WTC11 (cell line): ENCODE data around the gene PHLDB2. TPM values are rescaled to one million over a fixed set of nuclear protein-coding genes. Genes with fewer than 3 reads are reported as not detected.

Experiments used
- ATAC-seq: fragments of 200-7000 bp; cut with Tn5 transposase; 2 replicates; pipeline ENCODE4 v1.10.0; 2021; ENCODE audit warnings: mild to moderate bottlenecking, moderate library complexity
- CTCF ChIA-PET: fragments of 300-600 bp; sonication (Branson Sonifier 250); formaldehyde crosslinking; loops from one replicate; lab custom pipeline; 2021; ENCODE audit warnings: antibody characterized with exemption; lab: Charles Lee
- POLR2A ChIA-PET: fragments of 350-600 bp; sonication (Branson Sonifier 250); formaldehyde crosslinking; loops from one replicate; lab custom pipeline; 2021; ENCODE audit warnings: antibody characterized with exemption; lab: Charles Lee
- DNase-seq: peaks from one replicate; pipeline ENCODE4 v3.0.0; 2021; ENCODE audit warnings: low spot score
- H3K27ac Mint-ChIP-seq: 2 replicates; pipeline ENCODE4 v1.8.0; 2021; ENCODE audit warnings: mixed read lengths
- H3K27me3 Mint-ChIP-seq: 2 replicates; pipeline ENCODE4 v1.8.0; 2021; ENCODE audit warnings: low read depth, mild to moderate bottlenecking, moderate library complexity, mixed read lengths
- H3K36me3 Mint-ChIP-seq: 2 replicates; pipeline ENCODE4 v1.8.0; 2021; ENCODE audit warnings: mixed read lengths
- H3K4me1 Mint-ChIP-seq: 2 replicates; pipeline ENCODE4 v1.8.0; 2022; ENCODE audit warnings: mixed read lengths
- H3K4me3 Mint-ChIP-seq: 2 replicates; pipeline ENCODE4 v1.8.0; 2021; ENCODE audit warnings: mild to moderate bottlenecking, moderate library complexity, mixed read lengths
- H3K9me3 Mint-ChIP-seq: 2 replicates; pipeline ENCODE4 v1.8.0; 2021; ENCODE audit warnings: mixed read lengths
- ELF4 ChIP-seq: sonication (generic); formaldehyde crosslinking; IDR thresholded peaks from 2 replicates; pipeline ENCODE4 v1.8.1; 2022; ENCODE audit warnings: low read depth, mild to moderate bottlenecking, moderate library complexity, missing genetic modification reagents
- HMGA2 ChIP-seq: fragments of 250-450 bp; sonication (Bioruptor Pico); IDR thresholded peaks from 2 replicates; pipeline ENCODE4 v1.4.0; 2021; ENCODE audit warnings: mild to moderate bottlenecking, moderate library complexity
- JAZF1 ChIP-seq: fragments of 250-450 bp; sonication (Bioruptor Pico); IDR thresholded peaks from 2 replicates; pipeline ENCODE4 v1.9.0; 2021; ENCODE audit warnings: moderate library complexity, mild to moderate bottlenecking, inconsistent platforms
- MYBL2 ChIP-seq: sonication (generic); formaldehyde crosslinking; IDR thresholded peaks from 2 replicates; pipeline ENCODE4 v1.8.1; 2023; ENCODE audit warnings: mild to moderate bottlenecking, moderate library complexity, missing genetic modification reagents
- NR2C2 ChIP-seq: sonication (generic); formaldehyde crosslinking; IDR thresholded peaks from 2 replicates; pipeline ENCODE4 v1.8.0; 2022; ENCODE audit warnings: mild to moderate bottlenecking, missing genetic modification reagents
- PRRX2 ChIP-seq: fragments of 250-450 bp; sonication (Bioruptor Pico); IDR thresholded peaks from 2 replicates; pipeline ENCODE4 v1.8.0; 2021; ENCODE audit warnings: mild to moderate bottlenecking
- RELA ChIP-seq: sonication (generic); formaldehyde crosslinking; IDR thresholded peaks from 2 replicates; pipeline ENCODE4 v1.8.1; 2022; ENCODE audit warnings: missing genetic modification reagents, mild to moderate bottlenecking, borderline replicate concordance
- RORB ChIP-seq: fragments of 250-450 bp; sonication (Bioruptor Pico); IDR thresholded peaks from 2 replicates; pipeline ENCODE4 v1.9.0; 2021; ENCODE audit warnings: mild to moderate bottlenecking
- ZBTB21 ChIP-seq: sonication (generic); formaldehyde crosslinking; IDR thresholded peaks from 2 replicates; pipeline ENCODE4 v1.8.1; 2023; ENCODE audit warnings: mild to moderate bottlenecking, missing genetic modification reagents, borderline replicate concordance
- ZNF232 ChIP-seq: sonication (generic); formaldehyde crosslinking; IDR thresholded peaks from 2 replicates; pipeline ENCODE4 v1.8.0; 2022; ENCODE audit warnings: mild to moderate bottlenecking, missing genetic modification reagents
- ZNF671 ChIP-seq: fragments of 250-450 bp; sonication (Bioruptor Pico); IDR thresholded peaks from 2 replicates; pipeline ENCODE4 v1.8.0; 2021; ENCODE audit warnings: mild to moderate bottlenecking
- total RNA-seq: library from RNA; stranded (reverse); gene quantifications from 3 replicates; pipeline ENCODE4 v1.2.3, GENCODE V29; 2021
- TF ChIP-seq, protein P1 (sequence below): sonication (generic); formaldehyde crosslinking; IDR thresholded peaks from 2 replicates; pipeline ENCODE4 v1.8.1; 2023; ENCODE audit warnings: mild to moderate bottlenecking, missing genetic modification reagents
- TF ChIP-seq, protein P2 (sequence below): sonication (generic); formaldehyde crosslinking; IDR thresholded peaks from 2 replicates; pipeline ENCODE4 v1.8.0; 2023; ENCODE audit warnings: mild to moderate bottlenecking, missing genetic modification reagents
- TF ChIP-seq, protein P3 (sequence below): sonication (generic); formaldehyde crosslinking; IDR thresholded peaks from 2 replicates; pipeline ENCODE4 v1.8.1; 2023; ENCODE audit warnings: mild to moderate bottlenecking, missing genetic modification reagents, moderate library complexity
- TF ChIP-seq, protein P4 (sequence below): fragments of 250-450 bp; sonication (Bioruptor Pico); IDR thresholded peaks from 2 replicates; pipeline ENCODE4 v1.9.0; 2021; ENCODE audit warnings: mild to moderate bottlenecking

PHLDB2 gene
- total RNA-seq, 1 experiment from 2014 or later, result 40.3 TPM

DNA sequence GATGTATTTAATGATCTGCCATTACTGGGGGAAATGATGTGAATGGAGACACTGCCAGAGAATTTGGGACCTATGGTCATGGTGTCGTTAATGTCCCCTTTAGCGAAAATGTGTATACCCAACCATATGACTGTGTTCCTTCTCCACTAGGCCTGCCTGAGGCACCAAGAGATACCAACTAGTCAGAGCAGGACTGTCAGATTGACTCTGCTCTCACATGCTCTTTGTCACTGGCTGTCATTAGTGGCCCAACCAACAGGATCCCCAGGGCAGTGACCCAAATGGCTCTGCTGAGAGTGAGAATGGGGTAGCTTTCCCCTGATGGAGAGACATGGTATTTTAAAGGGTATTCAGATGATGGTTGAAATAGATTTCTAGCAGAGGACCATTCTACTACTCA, 142.5 kb downstream of the PHLDB2 start (continued):
- TF ChIP-seq, protein P1, sequence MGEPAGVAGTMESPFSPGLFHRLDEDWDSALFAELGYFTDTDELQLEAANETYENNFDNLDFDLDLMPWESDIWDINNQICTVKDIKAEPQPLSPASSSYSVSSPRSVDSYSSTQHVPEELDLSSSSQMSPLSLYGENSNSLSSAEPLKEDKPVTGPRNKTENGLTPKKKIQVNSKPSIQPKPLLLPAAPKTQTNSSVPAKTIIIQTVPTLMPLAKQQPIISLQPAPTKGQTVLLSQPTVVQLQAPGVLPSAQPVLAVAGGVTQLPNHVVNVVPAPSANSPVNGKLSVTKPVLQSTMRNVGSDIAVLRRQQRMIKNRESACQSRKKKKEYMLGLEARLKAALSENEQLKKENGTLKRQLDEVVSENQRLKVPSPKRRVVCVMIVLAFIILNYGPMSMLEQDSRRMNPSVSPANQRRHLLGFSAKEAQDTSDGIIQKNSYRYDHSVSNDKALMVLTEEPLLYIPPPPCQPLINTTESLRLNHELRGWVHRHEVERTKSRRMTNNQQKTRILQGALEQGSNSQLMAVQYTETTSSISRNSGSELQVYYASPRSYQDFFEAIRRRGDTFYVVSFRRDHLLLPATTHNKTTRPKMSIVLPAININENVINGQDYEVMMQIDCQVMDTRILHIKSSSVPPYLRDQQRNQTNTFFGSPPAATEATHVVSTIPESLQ (CRISPR knock-in tag), result no peak
- TF ChIP-seq, protein P2, sequence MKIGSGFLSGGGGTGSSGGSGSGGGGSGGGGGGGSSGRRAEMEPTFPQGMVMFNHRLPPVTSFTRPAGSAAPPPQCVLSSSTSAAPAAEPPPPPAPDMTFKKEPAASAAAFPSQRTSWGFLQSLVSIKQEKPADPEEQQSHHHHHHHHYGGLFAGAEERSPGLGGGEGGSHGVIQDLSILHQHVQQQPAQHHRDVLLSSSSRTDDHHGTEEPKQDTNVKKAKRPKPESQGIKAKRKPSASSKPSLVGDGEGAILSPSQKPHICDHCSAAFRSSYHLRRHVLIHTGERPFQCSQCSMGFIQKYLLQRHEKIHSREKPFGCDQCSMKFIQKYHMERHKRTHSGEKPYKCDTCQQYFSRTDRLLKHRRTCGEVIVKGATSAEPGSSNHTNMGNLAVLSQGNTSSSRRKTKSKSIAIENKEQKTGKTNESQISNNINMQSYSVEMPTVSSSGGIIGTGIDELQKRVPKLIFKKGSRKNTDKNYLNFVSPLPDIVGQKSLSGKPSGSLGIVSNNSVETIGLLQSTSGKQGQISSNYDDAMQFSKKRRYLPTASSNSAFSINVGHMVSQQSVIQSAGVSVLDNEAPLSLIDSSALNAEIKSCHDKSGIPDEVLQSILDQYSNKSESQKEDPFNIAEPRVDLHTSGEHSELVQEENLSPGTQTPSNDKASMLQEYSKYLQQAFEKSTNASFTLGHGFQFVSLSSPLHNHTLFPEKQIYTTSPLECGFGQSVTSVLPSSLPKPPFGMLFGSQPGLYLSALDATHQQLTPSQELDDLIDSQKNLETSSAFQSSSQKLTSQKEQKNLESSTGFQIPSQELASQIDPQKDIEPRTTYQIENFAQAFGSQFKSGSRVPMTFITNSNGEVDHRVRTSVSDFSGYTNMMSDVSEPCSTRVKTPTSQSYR (CRISPR knock-in tag), result no peak
- no peak for TF ChIP-seq ELF4

DNA sequence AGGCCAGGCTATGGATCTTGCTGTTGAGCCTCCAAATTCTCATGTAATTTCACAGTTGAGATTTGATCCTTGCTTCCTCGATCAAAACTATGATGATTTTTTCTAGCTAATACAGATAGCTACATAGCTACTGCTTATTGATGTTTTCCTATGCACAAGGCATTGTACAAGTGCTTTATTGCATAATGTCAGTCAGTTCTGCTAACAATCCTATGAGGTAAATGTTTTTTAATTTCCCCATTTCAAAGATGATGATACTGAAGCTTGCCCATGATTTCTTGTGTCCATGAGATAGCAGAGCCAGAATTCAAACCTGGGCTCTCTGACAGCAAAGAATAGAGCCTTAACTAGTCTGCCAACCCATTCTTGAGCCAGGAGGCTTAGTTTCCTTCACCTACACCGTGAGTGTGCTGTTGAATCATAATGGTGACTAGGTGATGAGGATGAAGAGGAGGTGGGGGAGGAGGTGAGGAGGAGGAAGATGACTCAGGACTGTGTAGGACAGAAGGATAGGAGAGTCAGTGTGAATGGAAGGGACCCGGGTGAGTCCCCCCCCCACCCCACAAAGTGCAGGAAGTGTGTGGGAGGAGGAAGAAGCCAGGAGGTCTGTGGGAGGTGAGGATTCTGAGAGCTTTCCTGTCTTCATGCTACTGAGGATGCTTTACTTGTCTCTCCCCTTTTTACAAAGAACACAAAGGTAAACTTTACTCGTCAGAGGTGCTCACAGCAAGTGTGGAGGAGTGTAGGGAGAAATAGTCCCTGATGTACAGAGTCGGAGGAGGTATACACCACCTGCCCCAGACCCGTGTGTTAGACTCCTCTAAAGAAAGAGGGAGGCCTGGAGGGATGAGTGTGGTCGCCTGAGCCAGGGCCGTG, 143.3 kb downstream of the PHLDB2 start:
- ATAC-seq (no peak), DNase-seq (no peak)
- Mint-ChIP-seq H3K36me3 (peaks cover 3% of the 10 kb centered on the region; the same call in 1 of the 2 replicates), H3K4me1 (peaks cover 21% of the 10 kb centered on the region), H3K9me3 (no peaks in the 10 kb centered on the region), H3K4me3 (no peak overlapping the region), H3K27me3 (peaks cover 62% of the 10 kb centered on the region), H3K27ac (no peak overlapping the region)
- TF ChIP-seq, protein P3, sequence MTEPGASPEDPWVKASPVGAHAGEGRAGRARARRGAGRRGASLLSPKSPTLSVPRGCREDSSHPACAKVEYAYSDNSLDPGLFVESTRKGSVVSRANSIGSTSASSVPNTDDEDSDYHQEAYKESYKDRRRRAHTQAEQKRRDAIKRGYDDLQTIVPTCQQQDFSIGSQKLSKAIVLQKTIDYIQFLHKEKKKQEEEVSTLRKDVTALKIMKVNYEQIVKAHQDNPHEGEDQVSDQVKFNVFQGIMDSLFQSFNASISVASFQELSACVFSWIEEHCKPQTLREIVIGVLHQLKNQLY (CRISPR knock-in tag), result no peak
- no peak for TF ChIP-seq RELA (CRISPR knock-in tag)
- ChIA-PET POLR2A (no interaction called here), CTCF (interaction anchor here (0.6 to 5.0 kb wide), 4 partner anchors 11 to 1725 kb away, joined by 3 to 95 read pairs (median 23); no protein-coding TSS in a partner anchor)

DNA sequence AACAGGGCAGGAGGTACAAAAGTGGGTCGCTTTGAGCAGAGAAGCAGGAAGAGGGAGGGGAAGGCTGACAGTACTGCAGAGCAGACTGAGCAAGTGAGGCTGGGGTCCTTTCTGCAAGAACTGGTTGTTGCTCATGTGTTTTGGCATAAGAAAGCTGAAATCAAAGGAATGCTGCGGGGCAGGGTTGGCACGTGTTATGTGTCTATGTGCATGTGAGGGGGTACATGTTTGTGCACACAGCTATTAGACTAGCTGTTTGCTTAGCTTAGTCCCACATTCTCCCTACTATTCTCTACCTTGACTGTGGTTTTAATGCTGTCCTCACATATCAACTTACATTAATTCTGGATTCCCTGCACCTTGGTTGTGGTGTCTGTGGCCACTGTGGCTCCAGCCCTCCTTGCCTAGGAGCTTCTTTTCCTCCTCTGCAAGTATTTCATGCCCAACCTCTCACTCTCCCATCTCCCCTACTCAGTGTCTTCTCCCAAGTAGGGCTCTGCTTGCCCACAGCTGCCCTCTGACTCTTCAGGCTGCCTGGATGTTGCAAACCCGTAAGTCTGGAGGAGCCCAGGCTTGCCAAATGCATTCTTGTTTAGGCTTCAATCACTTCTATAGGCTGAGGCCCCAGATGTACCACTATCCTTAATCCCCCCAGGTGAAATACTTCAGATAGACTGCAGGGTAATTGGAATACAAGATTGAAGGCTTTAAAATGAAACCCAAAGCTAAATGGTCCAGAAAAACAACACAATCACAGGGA, 144.4 kb downstream of the PHLDB2 start:
- Mint-ChIP-seq H3K4me3 (no peak overlapping the region), H3K4me1 (peaks cover 20% of the 10 kb centered on the region), H3K27me3 (peaks cover 52% of the 10 kb centered on the region)

More for the DNA sequence above, 144.4 kb downstream of the PHLDB2 start:
- ATAC-seq, result no peak
- no peak for DNase-seq
- Mint-ChIP-seq H3K9me3 (no peaks in the 10 kb centered on the region), H3K27ac (no peak overlapping the region), H3K36me3 (peaks cover 3% of the 10 kb centered on the region; the same call in 1 of the 2 replicates)
- POLR2A ChIA-PET, result no interaction called here
- CTCF ChIA-PET, result interaction anchor here (3.3 kb wide), 1 partner anchor 10 kb away, joined by 14 read pairs; no protein-coding TSS in a partner anchor
- TF ChIP-seq ZNF232 (no peak), PRRX2 (CRISPR knock-in tag) (no peak), MYBL2 (CRISPR knock-in tag) (no peak), RORB (CRISPR knock-in tag) (no peak), JAZF1 (no peak), NR2C2 (CRISPR knock-in tag) (no peak), ZNF671 (CRISPR knock-in tag) (no peak), RELA (CRISPR knock-in tag) (no peak), ZBTB21 (CRISPR knock-in tag) (no peak), HMGA2 (CRISPR knock-in tag) (no peak)
- TF ChIP-seq, protein P4, sequence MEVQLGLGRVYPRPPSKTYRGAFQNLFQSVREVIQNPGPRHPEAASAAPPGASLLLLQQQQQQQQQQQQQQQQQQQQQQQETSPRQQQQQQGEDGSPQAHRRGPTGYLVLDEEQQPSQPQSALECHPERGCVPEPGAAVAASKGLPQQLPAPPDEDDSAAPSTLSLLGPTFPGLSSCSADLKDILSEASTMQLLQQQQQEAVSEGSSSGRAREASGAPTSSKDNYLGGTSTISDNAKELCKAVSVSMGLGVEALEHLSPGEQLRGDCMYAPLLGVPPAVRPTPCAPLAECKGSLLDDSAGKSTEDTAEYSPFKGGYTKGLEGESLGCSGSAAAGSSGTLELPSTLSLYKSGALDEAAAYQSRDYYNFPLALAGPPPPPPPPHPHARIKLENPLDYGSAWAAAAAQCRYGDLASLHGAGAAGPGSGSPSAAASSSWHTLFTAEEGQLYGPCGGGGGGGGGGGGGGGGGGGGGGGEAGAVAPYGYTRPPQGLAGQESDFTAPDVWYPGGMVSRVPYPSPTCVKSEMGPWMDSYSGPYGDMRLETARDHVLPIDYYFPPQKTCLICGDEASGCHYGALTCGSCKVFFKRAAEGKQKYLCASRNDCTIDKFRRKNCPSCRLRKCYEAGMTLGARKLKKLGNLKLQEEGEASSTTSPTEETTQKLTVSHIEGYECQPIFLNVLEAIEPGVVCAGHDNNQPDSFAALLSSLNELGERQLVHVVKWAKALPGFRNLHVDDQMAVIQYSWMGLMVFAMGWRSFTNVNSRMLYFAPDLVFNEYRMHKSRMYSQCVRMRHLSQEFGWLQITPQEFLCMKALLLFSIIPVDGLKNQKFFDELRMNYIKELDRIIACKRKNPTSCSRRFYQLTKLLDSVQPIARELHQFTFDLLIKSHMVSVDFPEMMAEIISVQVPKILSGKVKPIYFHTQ, result no peak
